Hindlimb muscle (tissue), 1 donor: ENCODE results near the gene OR10V1. TPM values are rescaled to one million over a fixed set of nuclear protein-coding genes. Genes with fewer than 3 reads are reported as not detected.

Experiments
- DNase-seq: peaks from one replicate; pipeline ENCODE4 v3.0.0-alpha.2; 2013
- polyA plus RNA-seq: library from polyadenylated mRNA; unstranded; fragments of 120-200 nt; gene quantifications from one replicate; pipeline ENCODE4 v1.2.1, GENCODE V29; 2013; ENCODE audit not compliant: insufficient read length

The OR10V1 gene
- polyA plus RNA-seq, 1 donor = not detected

- peak; percentile 35 for DNase-seq
Measured at GRCh38 chr11:59668188-59668949, 45.3 kb downstream of the OR10V1 start.

- DNase-seq = no peak
Measured at GRCh38 chr11:59667812-59668187, 45.8 kb downstream of the OR10V1 start.

GRCh38 chr11:59666969-59667368, 46.7 kb downstream of the OR10V1 start:
- DNase-seq = no peak

Other genes starting within 250 kb of the OR10V1 start
- not detected for gene OR4D10, start 240.5 kb downstream of the OR10V1 start, polyA plus RNA-seq
- not detected for gene OR4D11, start 210.3 kb downstream of the OR10V1 start, polyA plus RNA-seq
- 0.09 TPM for gene OR4D9, start 202.3 kb downstream of the OR10V1 start, polyA plus RNA-seq
- 63.3 TPM for gene OSBP, start 98.1 kb downstream of the OR10V1 start, polyA plus RNA-seq
- 28.7 TPM for gene PATL1, start 44.8 kb downstream of the OR10V1 start, polyA plus RNA-seq
- gene STX3, start 41.5 kb upstream of the OR10V1 start, polyA plus RNA-seq = 4.1 TPM
- gene MRPL16, start 96.9 kb upstream of the OR10V1 start, polyA plus RNA-seq = 36.0 TPM
- not detected for gene CBLIF, start 131.7 kb upstream of the OR10V1 start, polyA plus RNA-seq
- gene TCN1, start 152.6 kb upstream of the OR10V1 start, polyA plus RNA-seq = 0.31 TPM
- gene OOSP3, start 164.9 kb upstream of the OR10V1 start, polyA plus RNA-seq = not detected
- not detected for gene OOSP1, start 224.6 kb upstream of the OR10V1 start, polyA plus RNA-seq